HUES64 (cell line): ENCODE data around the gene DENND1B.
"Not testable (repeated sequence)": the region's sequence is repeated elsewhere in the genome, so short reads cannot be mapped to it uniquely, and the experiment has no call there.

Experiments used
- H3K27ac ChIP-seq: 2 replicates; pipeline ENCODE4 v1.7.0; 2013; ENCODE audit warnings: low read depth, low read length, inconsistent platforms
- H3K27me3 ChIP-seq: 2 replicates; pipeline ENCODE4 v1.6.1; 2013; ENCODE audit warnings: mild to moderate bottlenecking, low read length; ENCODE audit not compliant: insufficient read depth
- H3K36me3 ChIP-seq: 2 replicates; pipeline ENCODE4 v1.6.1; 2013; ENCODE audit warnings: mild to moderate bottlenecking, low read length; ENCODE audit not compliant: insufficient read depth
- H3K4me1 ChIP-seq: 2 replicates; pipeline ENCODE4 v1.6.1; 2013; ENCODE audit warnings: mild to moderate bottlenecking, low read length, moderate library complexity; ENCODE audit not compliant: insufficient read depth
- H3K4me3 ChIP-seq: 2 replicates; pipeline ENCODE4 v1.5.1; 2013; ENCODE audit warnings: mild to moderate bottlenecking, low read length, moderate library complexity
- H3K9ac ChIP-seq: 2 replicates; pipeline ENCODE4 v1.6.1; 2013; ENCODE audit warnings: mild to moderate bottlenecking, low read depth, low read length
- H3K9me3 ChIP-seq: 2 replicates; pipeline ENCODE4 v1.6.1; 2013; ENCODE audit warnings: low read depth, low read length; ENCODE audit not compliant: insufficient read depth
- WGBS: fragments of 150-250, 120-280 bp; methylation state at CpG from one replicate; pipeline ENCODE4 v1.1.7; 2013; ENCODE audit warnings: missing lambda C conversion rate; 5-methylcytosine and 5-hydroxymethylcytosine counted together

Gene DENND1B

GRCh38 chr1:197737916-197738315, 37.4 kb downstream of the DENND1B start:
- H3K9ac ChIP-seq = no peak overlapping the region
- H3K27ac ChIP-seq = no peak overlapping the region
- no peak overlapping the region for H3K4me3 ChIP-seq
- H3K9me3 ChIP-seq = no peaks in the 10 kb centered on the region
- H3K27me3 ChIP-seq = no peaks in the 10 kb centered on the region
- H3K36me3 ChIP-seq = no peaks in the 10 kb centered on the region
- WGBS = 91% methylated on average over 1 of the region's 1 CpG
- peaks cover 17% of the 10 kb centered on the region for H3K4me1 ChIP-seq

- H3K27me3 ChIP-seq = no peaks in the 10 kb centered on the region
- no peaks in the 10 kb centered on the region for H3K9me3 ChIP-seq
- H3K4me1 ChIP-seq = peaks cover 21% of the 10 kb centered on the region
- no peaks in the 10 kb centered on the region for H3K36me3 ChIP-seq
- no peak overlapping the region for H3K9ac ChIP-seq
- 91% methylated on average over 1 of the region's 1 CpG for whole genome bisulfite sequencing
- no peak overlapping the region for H3K4me3 ChIP-seq
- no peak overlapping the region for H3K27ac ChIP-seq
These were observed 38.6 kb downstream of the DENND1B start for GRCh38 chr1:197736685-197737084.

DNA sequence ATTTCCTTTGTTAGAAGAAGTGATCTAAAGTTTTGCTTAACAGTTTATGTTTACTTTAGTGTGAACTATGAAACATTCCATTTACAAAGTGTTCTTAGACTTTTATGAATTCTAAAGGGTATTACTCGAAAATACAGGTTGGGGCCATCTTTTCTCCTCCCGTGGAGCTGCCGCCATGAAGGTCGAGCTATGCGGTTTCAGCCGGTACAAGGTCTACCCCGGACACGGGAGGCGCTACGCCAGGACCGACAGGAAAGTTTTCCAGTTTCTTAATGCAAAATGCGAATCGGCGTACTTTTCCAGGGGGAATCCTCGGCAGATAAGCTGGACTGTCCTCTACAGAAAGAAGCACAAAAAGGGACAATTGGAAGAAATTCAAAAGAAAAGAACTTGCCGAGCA, 39.8 kb downstream of the DENND1B start:
- Histone ChIP-seq H3K36me3 (no peaks in the 10 kb centered on the region), H3K4me3 (no peak overlapping the region), H3K4me1 (peaks cover 21% of the 10 kb centered on the region), H3K9ac (no peak overlapping the region), H3K9me3 (no peaks in the 10 kb centered on the region), H3K27ac (no peak overlapping the region), H3K27me3 (no peaks in the 10 kb centered on the region)
- WGBS = 97% methylated on average over 16 of the region's 16 CpGs

DNA sequence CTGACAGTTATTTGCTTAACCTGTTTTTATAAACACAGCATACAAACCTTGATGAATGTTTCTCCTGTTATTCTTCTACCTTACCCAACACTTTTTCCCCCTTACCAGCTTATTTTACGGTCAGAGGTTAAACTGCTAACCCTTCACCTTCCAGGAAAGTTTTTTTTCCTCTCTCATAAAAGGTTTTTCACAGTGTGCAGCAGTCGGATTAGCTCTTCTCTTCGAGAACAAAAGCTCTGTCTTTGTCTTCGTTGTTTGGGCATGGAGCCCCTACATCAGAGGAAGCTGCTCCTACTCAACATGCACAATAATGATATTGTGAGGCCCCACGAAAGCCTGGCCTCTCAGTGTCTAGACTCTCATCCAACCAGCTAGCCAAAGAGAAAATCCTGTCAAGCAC, 42.0 kb downstream of the DENND1B start:
- Histone ChIP-seq H3K4me1 (peaks cover 21% of the 10 kb centered on the region), H3K27me3 (no peaks in the 10 kb centered on the region), H3K36me3 (no peaks in the 10 kb centered on the region), H3K9ac (no peak overlapping the region), H3K9me3 (no peaks in the 10 kb centered on the region), H3K4me3 (no peak overlapping the region), H3K27ac (no peak overlapping the region; the same call in 1 of the 2 replicates)
- WGBS = 80% methylated on average over 5 of the region's 5 CpGs

DNA sequence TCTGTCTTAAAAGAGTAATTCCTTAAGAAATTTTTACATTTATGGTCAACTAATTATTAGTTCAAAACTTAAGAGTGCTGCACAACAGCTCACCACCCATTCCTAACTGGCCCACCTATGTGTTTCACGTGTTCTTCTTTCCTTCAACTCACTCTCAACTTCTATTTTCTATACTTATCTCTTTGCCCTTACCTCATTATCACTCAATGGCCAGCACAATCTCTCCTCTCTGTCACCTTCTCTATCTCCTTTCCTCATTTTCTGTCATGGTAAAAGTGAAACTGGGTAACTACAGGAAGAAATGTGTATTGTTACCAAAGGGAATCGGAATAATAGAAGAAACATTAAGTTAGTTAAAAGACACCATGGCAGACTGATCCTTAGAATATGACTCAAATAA, 43.1 kb downstream of the DENND1B start:
- Histone ChIP-seq H3K4me3 (no peak overlapping the region), H3K27me3 (no peaks in the 10 kb centered on the region), H3K9ac (no peak overlapping the region), H3K36me3 (no peaks in the 10 kb centered on the region), H3K4me1 (peaks cover 15% of the 10 kb centered on the region; the same call in 1 of the 2 replicates), H3K27ac (no peak overlapping the region), H3K9me3 (no peaks in the 10 kb centered on the region)
- 89% methylated on average over 2 of the region's 2 CpGs for WGBS

DNA sequence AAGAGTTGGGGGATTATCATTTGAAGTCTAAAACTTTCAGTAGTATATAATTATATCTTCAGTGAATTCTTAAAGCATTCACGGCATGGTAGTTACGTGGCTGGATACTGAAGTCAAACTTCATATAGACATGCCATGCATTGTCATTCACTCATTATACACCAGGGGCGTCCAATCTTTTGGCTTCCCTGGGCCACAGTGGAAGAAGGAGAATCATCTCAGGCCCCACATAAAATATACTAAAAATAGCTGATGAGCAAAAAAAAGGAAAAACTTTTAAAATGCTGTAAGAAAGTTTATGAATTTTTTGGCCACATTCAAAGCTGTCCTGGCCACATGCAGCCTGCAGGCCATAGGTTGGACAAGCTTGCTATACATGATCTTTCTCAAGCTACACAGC, 43.8 kb downstream of the DENND1B start:
- Histone ChIP-seq H3K36me3 (no peaks in the 10 kb centered on the region), H3K27ac (no peak overlapping the region), H3K9me3 (peaks cover 1% of the 10 kb centered on the region; the same call in 1 of the 2 replicates), H3K27me3 (no peaks in the 10 kb centered on the region), H3K4me1 (peaks cover 15% of the 10 kb centered on the region; the same call in 1 of the 2 replicates), H3K4me3 (no peak overlapping the region), H3K9ac (no peak overlapping the region)
- 98% methylated on average over 3 of the region's 3 CpGs for WGBS

- Histone ChIP-seq H3K4me3 (no peak overlapping the region), H3K9ac (no peak overlapping the region), H3K27ac (no peak overlapping the region), H3K4me1 (no peaks in the 10 kb centered on the region), H3K36me3 (no peaks in the 10 kb centered on the region), H3K9me3 (peaks cover 23% of the 10 kb centered on the region), H3K27me3 (no peaks in the 10 kb centered on the region)
- WGBS = 85% methylated on average over 3 of the region's 3 CpGs
These were observed 49.3 kb downstream of the DENND1B start for GRCh38 chr1:197725976-197726375.

- Histone ChIP-seq H3K27ac (no peak overlapping the region), H3K4me1 (no peaks in the 10 kb centered on the region), H3K4me3 (no peak overlapping the region), H3K9me3 (peaks cover 23% of the 10 kb centered on the region), H3K9ac (no peak overlapping the region), H3K36me3 (no peaks in the 10 kb centered on the region), H3K27me3 (no peaks in the 10 kb centered on the region)
- WGBS = no CpG with 5 or more reads among the region's 1 CpG
These were observed 50.2 kb downstream of the DENND1B start for GRCh38 chr1:197725044-197725443.

- Histone ChIP-seq H3K9me3 (no peaks in the 10 kb centered on the region), H3K4me3 (no peak overlapping the region), H3K36me3 (no peaks in the 10 kb centered on the region), H3K9ac (no peak overlapping the region), H3K27me3 (no peaks in the 10 kb centered on the region), H3K27ac (no peak overlapping the region), H3K4me1 (no peaks in the 10 kb centered on the region)
- WGBS = 0% methylated on average over 1 of the region's 1 CpG
These were observed 59.5 kb downstream of the DENND1B start for GRCh38 chr1:197715806-197716205.

DNA sequence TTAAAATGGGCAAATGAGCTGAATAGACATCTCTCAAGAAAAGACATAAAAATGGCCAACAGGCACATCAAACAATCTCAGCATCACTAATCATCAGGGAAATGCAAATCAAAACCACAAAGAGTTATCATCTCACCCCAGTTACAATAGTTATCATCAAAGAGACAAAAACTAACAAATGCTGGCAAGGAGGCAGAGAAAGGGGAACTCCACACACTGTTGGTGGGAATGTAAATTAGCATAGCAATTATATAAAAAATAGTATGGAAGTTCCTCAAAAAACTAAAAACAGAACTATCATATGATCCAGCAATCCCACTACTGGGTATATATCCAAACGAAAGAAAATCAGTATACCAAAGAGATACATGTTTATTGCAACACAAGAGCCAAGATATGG, 68.7 kb downstream of the DENND1B start:
- 100% methylated on average over 1 of the region's 1 CpG for WGBS
- Histone ChIP-seq H3K27ac (no peak overlapping the region), H3K9ac (no peak overlapping the region), H3K27me3 (no peaks in the 10 kb centered on the region), H3K9me3 (no peaks in the 10 kb centered on the region), H3K4me3 (no peak overlapping the region), H3K36me3 (no peaks in the 10 kb centered on the region), H3K4me1 (no peaks in the 10 kb centered on the region)

GRCh38 chr1:197705941-197706340, 69.3 kb downstream of the DENND1B start:
- no peaks in the 10 kb centered on the region for H3K4me1 ChIP-seq
- no peak overlapping the region for H3K9ac ChIP-seq
- H3K4me3 ChIP-seq = no peak overlapping the region
- no peaks in the 10 kb centered on the region for H3K9me3 ChIP-seq
- WGBS = 87% methylated on average over 3 of the region's 3 CpGs
- H3K27me3 ChIP-seq = no peaks in the 10 kb centered on the region
- H3K27ac ChIP-seq = no peak overlapping the region
- H3K36me3 ChIP-seq = no peaks in the 10 kb centered on the region

- not testable (repeated sequence) for H3K4me3 ChIP-seq, H3K9me3 ChIP-seq
- 79% methylated on average over 4 of the region's 4 CpGs for WGBS
These were observed 74.6 kb downstream of the DENND1B start for GRCh38 chr1:197700688-197701087.

More at GRCh38 chr1:197700688-197701087, 74.6 kb downstream of the DENND1B start:
- not testable (repeated sequence) for H3K27me3 ChIP-seq, H3K9ac ChIP-seq, H3K36me3 ChIP-seq, H3K27ac ChIP-seq, H3K4me1 ChIP-seq
